Small intestine (tissue), 7 donors: ENCODE measurements around the gene FAS. TPM values are rescaled to one million over a fixed set of nuclear protein-coding genes. Genes with fewer than 3 reads are reported as not detected.

Experiments used
- DNase-seq, 2 donors: peaks; one replicate each; pipeline versions ENCODE4 v3.0.0 to v3.0.0-alpha.2; 2013
- FAIRE-seq: peaks from 2 replicates; lab custom pipeline; 2012; peaks lifted over from hg19 to GRCh38; lab: Jason Lieb, UNC
- H3K27ac ChIP-seq, 3 donors: one replicate each; pipeline ENCODE4 v1.5.1; 2013; ENCODE audit warnings: low read length in 2 of 3, mild to moderate bottlenecking in 2 of 3, control low read depth in 1 of 3, inconsistent platforms in 1 of 3, low read depth in 1 of 3, moderate library complexity in 1 of 3
- H3K27me3 ChIP-seq, 3 donors: one replicate each; pipeline ENCODE4 v1.6.1; 2013; ENCODE audit warnings: low read length in 3 of 3, inconsistent platforms in 1 of 3; ENCODE audit not compliant: control insufficient read depth in 3 of 3, insufficient read depth in 3 of 3
- H3K36me3 ChIP-seq, 3 donors: one replicate each; pipeline ENCODE4 v1.6.1; 2013; ENCODE audit warnings: low read length in 3 of 3, inconsistent platforms in 1 of 3, low read depth in 1 of 3, mild to moderate bottlenecking in 1 of 3, moderate library complexity in 1 of 3; ENCODE audit not compliant: control insufficient read depth in 3 of 3, insufficient read depth in 2 of 3
- H3K4me1 ChIP-seq, 3 donors: one replicate each; pipeline ENCODE4 v1.6.1; 2013; ENCODE audit warnings: low read length in 2 of 3, inconsistent platforms in 1 of 3, low read depth in 1 of 3, mild to moderate bottlenecking in 1 of 3, moderate library complexity in 1 of 3; ENCODE audit not compliant: control insufficient read depth in 3 of 3, insufficient read depth in 2 of 3
- H3K4me3 ChIP-seq, 3 donors: one replicate each; pipeline ENCODE4 v1.5.1; 2013; ENCODE audit warnings: low read length in 3 of 3, control low read depth in 1 of 3, inconsistent platforms in 1 of 3, low read depth in 1 of 3, mild to moderate bottlenecking in 1 of 3, moderate library complexity in 1 of 3
- H3K9me3 ChIP-seq, 2 donors: one replicate each; pipeline ENCODE4 v1.6.1; 2013; ENCODE audit warnings: low read depth in 1 of 2, low read length in 1 of 2; ENCODE audit not compliant: control insufficient read depth in 2 of 2, insufficient read depth in 1 of 2
- WGBS, 3 donors: extraction: QIAGEN DNeasy Blood & Tissue Kit; methylation state at CpG; one replicate each; pipeline ENCODE4 v1.1.7; 2013; 5-methylcytosine and 5-hydroxymethylcytosine counted together
- polyA plus RNA-seq, 4 donors: library from polyadenylated mRNA; stranded (reverse) in 3 of 4; unstranded in 1 of 4; fragments of 200-250 nt in 3 of 4; fragments of 120-200 nt in 1 of 4; gene quantifications; one replicate each; pipeline versions ENCODE4 v1.2.1 to v1.2.3, GENCODE V29; 2013
- donor health status: healthy with polysubstance abuse.
- donor health status: control.
- donor health status: control.
- donor health status: Bipolar disorder and iron deficiency.
- donor health status: healthy.

The FAS gene
- polyA plus RNA-seq, 4 donors, result 3.4 to 11.3 (median 5.7) TPM

DNA sequence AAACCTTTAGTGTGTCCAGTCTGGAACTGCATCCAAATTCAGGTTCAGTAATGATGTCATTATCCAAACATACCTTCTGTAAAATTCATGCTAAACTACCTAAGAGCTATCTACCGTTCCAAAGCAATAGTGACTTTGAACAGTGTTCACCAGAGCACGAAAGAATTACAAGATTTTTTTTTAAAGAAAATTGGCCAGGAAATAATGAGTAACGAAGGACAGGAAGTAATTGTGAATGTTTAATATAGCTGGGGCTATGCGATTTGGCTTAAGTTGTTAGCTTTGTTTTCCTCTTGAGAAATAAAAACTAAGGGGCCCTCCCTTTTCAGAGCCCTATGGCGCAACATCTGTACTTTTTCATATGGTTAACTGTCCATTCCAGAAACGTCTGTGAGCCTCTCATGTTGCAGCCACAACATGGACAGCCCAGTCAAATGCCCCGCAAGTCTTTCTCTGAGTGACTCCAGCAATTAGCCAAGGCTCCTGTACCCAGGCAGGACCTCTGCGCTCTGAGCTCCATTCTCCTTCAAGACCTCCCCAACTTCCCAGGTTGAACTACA lies 694 bp upstream of the FAS start:
- peaks cover 0 to 9% (median 3%) of the 10 kb centered on the region in 3 donors for H3K4me1 ChIP-seq
- H3K36me3 ChIP-seq, result no peaks in the 10 kb centered on the region
- 12 to 13% (median 12%) methylated on average over 8 of the region's 8 CpGs for WGBS, 3 donors
- no peaks in the 10 kb centered on the region for H3K9me3 ChIP-seq
- DNase-seq (peak in 1 of 2 donors; percentile 36), FAIRE-seq (no peak)
- H3K27me3 ChIP-seq, result no peaks in the 10 kb centered on the region
- H3K4me3 ChIP-seq, result peak overlapping the region; percentile 79 to 89 (median 83)
- H3K27ac ChIP-seq, result peak overlapping the region; percentile 74 to 97 (median 84)

DNA sequence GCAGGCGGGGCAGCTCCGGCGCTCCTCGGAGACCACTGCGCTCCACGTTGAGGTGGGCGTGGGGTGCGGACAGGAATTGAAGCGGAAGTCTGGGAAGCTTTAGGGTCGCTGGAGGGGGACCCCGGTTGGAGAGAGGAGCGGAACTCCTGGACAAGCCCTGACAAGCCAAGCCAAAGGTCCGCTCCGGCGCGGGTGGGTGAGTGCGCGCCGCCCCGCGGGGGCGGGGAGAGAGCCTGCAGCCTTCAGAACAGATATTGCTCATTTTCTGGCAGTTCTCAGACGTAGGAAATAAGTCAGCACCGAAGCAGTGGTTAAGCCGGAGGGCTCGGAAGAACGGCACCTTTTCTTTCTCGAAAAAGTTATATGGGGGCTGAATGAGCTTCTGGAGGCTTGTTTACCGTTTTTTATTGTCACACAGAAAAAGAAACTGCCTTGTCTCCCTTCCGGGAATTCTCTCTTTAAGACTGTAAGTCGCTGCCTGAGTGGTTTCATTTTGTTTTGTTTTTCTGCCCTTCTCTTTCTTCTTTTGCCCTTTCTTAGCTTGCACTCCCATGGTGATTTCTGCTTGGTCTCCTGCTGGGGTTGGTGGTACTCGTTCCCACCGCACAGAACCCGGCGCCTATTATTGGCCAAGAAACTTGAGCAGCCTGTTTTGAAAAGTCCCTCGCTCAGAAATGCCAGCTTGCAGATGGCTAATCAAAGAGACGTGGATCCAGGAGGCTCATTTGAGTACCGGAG lies 732 bp downstream of the FAS start:
- no peak for FAIRE-seq
- Histone ChIP-seq H3K27ac (peak overlapping the region; percentile 74 to 97 (median 84)), H3K4me1 (peaks cover 3 to 14% (median 3%) of the 10 kb centered on the region in 3 donors), H3K4me3 (peak overlapping the region; percentile 79 to 89 (median 83)), H3K9me3 (no peaks in the 10 kb centered on the region), H3K27me3 (no peaks in the 10 kb centered on the region), H3K36me3 (no peaks in the 10 kb centered on the region)
- 0% methylated on average over 37 to 38 of the region's 38 CpGs for WGBS, 3 donors
- peak; percentile 66 to 76 for DNase-seq

DNA sequence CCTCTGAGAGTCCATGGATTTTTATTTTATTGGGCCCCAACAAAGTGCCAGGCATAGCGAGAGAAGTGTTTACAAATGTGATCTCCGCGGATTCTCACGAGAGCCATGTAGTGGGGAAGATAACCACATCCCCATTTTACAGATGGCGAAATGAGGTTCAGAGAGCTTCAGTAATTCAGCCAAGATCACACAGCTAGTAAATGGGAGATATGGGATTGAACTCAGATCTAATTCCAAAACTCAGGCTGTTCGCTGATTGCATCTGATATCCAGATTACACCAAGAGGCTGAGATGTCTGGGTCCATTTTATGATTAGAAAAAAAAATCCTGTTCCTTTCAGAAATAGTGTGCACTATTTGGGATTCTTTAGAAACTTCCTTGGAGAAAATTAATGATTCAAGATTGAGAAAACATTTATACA lies 1.3 kb downstream of the FAS start:
- H3K4me1 ChIP-seq, result peaks cover 3 to 17% (median 5%) of the 10 kb centered on the region in 3 donors
- no peak for DNase-seq

GRCh38 chr10:88992921-88993524 lies 2.4 kb downstream of the FAS start:
- H3K27ac ChIP-seq, result no peak overlapping the region
- H3K27me3 ChIP-seq, result no peaks in the 10 kb centered on the region
- DNase-seq, result no peak
- FAIRE-seq, result no peak
- WGBS, 3 donors, result 38 to 76% (median 63%) methylated on average over 3 of the region's 3 CpGs
- H3K9me3 ChIP-seq, result no peaks in the 10 kb centered on the region
- peaks cover 3 to 17% (median 7%) of the 10 kb centered on the region in 3 donors for H3K4me1 ChIP-seq
- no peaks in the 10 kb centered on the region for H3K36me3 ChIP-seq
- peak overlapping the region in 1 of 3 donors; percentile 18 for H3K4me3 ChIP-seq

More for the DNA sequence above, 1.3 kb downstream of the FAS start:
- WGBS, 3 donors, result 2 to 8% (median 4%) methylated on average over 6 of the region's 6 CpGs
- Histone ChIP-seq H3K36me3 (no peaks in the 10 kb centered on the region), H3K9me3 (no peaks in the 10 kb centered on the region), H3K4me3 (peak overlapping the region; percentile 79 to 89 (median 83)), H3K27me3 (no peaks in the 10 kb centered on the region), H3K27ac (peak overlapping the region; percentile 74 to 97 (median 84))
- no peak for FAIRE-seq

DNA sequence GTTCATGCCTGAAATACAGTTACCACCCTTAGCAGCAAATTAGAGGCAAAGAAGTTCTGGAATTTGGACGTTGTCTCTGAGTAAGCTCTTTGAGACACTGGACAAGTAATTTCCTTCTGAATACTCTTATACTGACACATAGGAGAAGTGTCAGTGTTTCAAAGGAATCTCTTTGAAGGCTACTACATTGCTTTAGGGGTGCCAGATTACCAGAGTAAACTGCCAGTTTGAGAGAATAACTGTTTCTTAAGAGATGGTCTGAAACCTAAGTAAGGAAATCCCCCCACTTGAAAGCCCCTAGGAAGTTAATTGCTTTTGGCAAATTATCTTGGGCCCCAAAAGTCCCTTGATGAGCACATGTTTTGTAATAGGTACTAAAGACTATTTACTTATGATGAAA lies 3.4 kb downstream of the FAS start:
- no peaks in the 10 kb centered on the region for H3K9me3 ChIP-seq
- no peak overlapping the region for H3K4me3 ChIP-seq
- no peak overlapping the region for H3K27ac ChIP-seq
- DNase-seq (no peak), FAIRE-seq (no peak)
- H3K4me1 ChIP-seq, result peaks cover 3 to 17% (median 7%) of the 10 kb centered on the region in 3 donors
- WGBS, 3 donors, result 22 to 41% (median 28%) methylated on average over 1 of the region's 1 CpG
- H3K36me3 ChIP-seq, result no peaks in the 10 kb centered on the region
- no peaks in the 10 kb centered on the region for H3K27me3 ChIP-seq

DNA sequence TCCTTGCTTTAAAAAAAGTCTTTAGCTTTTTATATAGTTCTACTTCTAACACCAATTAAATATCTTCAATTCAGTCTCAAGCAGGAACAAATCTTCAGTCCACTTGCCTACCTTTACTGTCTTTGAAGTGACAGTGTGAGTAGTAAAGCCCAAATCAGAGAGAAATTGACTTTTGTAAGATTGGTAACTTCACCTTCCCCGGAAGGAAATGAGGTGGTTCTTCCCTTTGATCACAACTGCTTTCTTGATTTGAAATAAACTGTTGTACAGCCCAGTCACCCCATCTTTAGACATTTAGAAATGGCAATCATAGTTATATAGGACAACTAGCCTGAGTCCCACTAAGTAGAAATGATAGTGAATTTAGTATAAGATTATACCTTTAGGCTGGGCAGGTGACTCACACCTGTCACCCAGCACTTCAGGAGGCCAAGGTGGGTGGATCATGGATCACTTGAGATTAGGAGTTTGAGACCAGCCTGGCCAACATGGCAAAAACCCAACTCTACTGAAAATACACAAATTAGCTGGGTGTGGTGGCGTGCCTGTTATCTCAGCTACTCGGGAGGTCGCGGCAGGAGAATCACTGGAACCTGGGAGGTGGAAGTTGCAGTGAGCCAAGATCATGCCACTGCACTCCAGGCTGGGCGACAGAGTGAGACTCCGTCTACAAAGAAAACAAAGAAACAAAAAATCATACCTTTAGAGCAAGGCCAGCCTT lies 4.7 kb downstream of the FAS start:
- Histone ChIP-seq H3K4me3 (no peak overlapping the region), H3K36me3 (no peaks in the 10 kb centered on the region), H3K4me1 (peaks cover 3 to 13% (median 7%) of the 10 kb centered on the region in 3 donors), H3K27ac (peak overlapping the region in 1 of 3 donors; percentile 45), H3K9me3 (no peaks in the 10 kb centered on the region), H3K27me3 (no peaks in the 10 kb centered on the region)
- WGBS, 3 donors, result 44 to 72% (median 46%) methylated on average over 7 of the region's 7 CpGs
- no peak for FAIRE-seq
- no peak for DNase-seq

- FAIRE-seq (no peak), DNase-seq (no peak)
- 71 to 92% (median 84%) methylated on average over 1 of the region's 1 CpG for WGBS, 3 donors
- Histone ChIP-seq H3K4me3 (no peak overlapping the region), H3K27ac (no peak overlapping the region), H3K4me1 (peaks cover 1 to 13% (median 7%) of the 10 kb centered on the region in 3 donors), H3K36me3 (no peaks in the 10 kb centered on the region), H3K9me3 (no peaks in the 10 kb centered on the region), H3K27me3 (no peaks in the 10 kb centered on the region)
Observed at GRCh38 chr10:88996927-88997326, 6.3 kb downstream of the FAS start.

- FAIRE-seq, result no peak
- 67 to 81% (median 73%) methylated on average over 1 of the region's 1 CpG for WGBS, 3 donors
- H3K27me3 ChIP-seq, result no peaks in the 10 kb centered on the region
- no peaks in the 10 kb centered on the region for H3K9me3 ChIP-seq
- DNase-seq, result no peak
- H3K4me3 ChIP-seq, result no peak overlapping the region
- peak overlapping the region in 1 of 3 donors; percentile 4 for H3K27ac ChIP-seq
- peaks cover 0 to 3% (median 0%) of the 10 kb centered on the region in 3 donors for H3K36me3 ChIP-seq
- H3K4me1 ChIP-seq, result peaks cover 0 to 11% (median 7%) of the 10 kb centered on the region in 3 donors
Observed at GRCh38 chr10:88999625-89000024, 9.0 kb downstream of the FAS start.
